ENCODE results near the gene LRCH3.

DNA sequence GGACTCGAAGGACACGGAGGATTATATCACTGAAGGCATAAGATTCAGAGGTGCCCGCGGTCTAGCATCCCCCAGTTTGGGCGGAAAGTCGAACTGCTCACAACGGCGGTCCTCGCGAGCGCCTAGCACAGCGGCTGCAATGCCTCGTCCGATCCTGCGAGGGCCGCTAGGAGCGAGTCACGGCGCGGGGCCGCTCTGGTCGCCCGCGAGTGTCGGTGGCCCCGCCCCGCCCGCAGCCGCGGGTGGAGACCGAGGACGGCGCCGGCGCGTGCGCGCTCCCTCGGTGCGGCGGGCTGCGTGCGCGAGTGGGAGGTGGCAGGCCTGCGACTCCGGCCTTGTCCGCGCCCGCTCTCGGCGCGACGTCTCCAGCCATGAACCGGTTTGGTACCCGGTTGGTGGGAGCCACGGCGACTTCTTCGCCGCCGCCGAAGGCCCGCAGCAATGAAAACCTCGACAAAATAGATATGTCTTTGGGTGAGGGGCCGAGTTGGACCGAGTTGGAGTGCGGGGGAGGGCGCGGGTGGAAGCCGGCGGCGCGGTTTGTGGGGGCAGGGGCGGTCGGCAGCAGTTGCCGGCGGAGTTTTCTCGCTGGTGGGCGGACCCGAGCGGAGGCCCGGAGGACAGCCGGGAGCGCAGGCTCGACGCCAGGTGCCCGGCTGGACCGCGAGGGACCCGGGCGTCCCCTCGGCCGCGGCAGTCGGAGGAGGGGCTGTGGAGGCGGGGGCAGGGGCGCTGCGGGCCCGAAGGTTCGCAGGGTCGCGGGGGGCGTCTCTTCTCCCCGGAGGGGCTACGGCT, 41.3 kb upstream of the LRCH3 start, which contains the start of gene FYTTD1:
- TF ChIP-seq, protein P1, sequence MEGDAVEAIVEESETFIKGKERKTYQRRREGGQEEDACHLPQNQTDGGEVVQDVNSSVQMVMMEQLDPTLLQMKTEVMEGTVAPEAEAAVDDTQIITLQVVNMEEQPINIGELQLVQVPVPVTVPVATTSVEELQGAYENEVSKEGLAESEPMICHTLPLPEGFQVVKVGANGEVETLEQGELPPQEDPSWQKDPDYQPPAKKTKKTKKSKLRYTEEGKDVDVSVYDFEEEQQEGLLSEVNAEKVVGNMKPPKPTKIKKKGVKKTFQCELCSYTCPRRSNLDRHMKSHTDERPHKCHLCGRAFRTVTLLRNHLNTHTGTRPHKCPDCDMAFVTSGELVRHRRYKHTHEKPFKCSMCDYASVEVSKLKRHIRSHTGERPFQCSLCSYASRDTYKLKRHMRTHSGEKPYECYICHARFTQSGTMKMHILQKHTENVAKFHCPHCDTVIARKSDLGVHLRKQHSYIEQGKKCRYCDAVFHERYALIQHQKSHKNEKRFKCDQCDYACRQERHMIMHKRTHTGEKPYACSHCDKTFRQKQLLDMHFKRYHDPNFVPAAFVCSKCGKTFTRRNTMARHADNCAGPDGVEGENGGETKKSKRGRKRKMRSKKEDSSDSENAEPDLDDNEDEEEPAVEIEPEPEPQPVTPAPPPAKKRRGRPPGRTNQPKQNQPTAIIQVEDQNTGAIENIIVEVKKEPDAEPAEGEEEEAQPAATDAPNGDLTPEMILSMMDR (IDR thresholded peaks at IDR 0.05; ENCODE audit: poor library complexity, severe bottlenecking): peak; percentile 85
- peak; percentile 90 for TF ChIP-seq POLR2AphosphoS5 (IDR thresholded peaks at IDR 0.05)
- TF ChIP-seq, protein P2, sequence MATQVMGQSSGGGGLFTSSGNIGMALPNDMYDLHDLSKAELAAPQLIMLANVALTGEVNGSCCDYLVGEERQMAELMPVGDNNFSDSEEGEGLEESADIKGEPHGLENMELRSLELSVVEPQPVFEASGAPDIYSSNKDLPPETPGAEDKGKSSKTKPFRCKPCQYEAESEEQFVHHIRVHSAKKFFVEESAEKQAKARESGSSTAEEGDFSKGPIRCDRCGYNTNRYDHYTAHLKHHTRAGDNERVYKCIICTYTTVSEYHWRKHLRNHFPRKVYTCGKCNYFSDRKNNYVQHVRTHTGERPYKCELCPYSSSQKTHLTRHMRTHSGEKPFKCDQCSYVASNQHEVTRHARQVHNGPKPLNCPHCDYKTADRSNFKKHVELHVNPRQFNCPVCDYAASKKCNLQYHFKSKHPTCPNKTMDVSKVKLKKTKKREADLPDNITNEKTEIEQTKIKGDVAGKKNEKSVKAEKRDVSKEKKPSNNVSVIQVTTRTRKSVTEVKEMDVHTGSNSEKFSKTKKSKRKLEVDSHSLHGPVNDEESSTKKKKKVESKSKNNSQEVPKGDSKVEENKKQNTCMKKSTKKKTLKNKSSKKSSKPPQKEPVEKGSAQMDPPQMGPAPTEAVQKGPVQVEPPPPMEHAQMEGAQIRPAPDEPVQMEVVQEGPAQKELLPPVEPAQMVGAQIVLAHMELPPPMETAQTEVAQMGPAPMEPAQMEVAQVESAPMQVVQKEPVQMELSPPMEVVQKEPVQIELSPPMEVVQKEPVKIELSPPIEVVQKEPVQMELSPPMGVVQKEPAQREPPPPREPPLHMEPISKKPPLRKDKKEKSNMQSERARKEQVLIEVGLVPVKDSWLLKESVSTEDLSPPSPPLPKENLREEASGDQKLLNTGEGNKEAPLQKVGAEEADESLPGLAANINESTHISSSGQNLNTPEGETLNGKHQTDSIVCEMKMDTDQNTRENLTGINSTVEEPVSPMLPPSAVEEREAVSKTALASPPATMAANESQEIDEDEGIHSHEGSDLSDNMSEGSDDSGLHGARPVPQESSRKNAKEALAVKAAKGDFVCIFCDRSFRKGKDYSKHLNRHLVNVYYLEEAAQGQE (IDR thresholded peaks at IDR 0.05; ENCODE audit: borderline replicate concordance): no peak
- TF ChIP-seq RAD21 (conservative IDR thresholded peaks at IDR 0.05): peak; percentile 53
- no peak for TF ChIP-seq EZH2 (IDR thresholded peaks at IDR 0.05; ENCODE audit: borderline replicate concordance, insufficient read depth, low read length, poor library complexity, severe bottlenecking)
- TF ChIP-seq EP300 (conservative IDR thresholded peaks at IDR 0.05; ENCODE audit: poor library complexity, severe bottlenecking): peak; percentile 63

Measured in neural cell (in vitro differentiated cells).